GM10266 (cell line): ENCODE results near the gene OR10K2.

ENCODE experiments used
- DNase-seq: peaks from one replicate; pipeline ENCODE4 v3.0.0; 2012; ENCODE audit errors: extremely low spot score
- CTCF ChIP-seq: IDR thresholded peaks from 2 replicates; pipeline ENCODE4 v1.5.1; 2012; ENCODE audit warnings: mild to moderate bottlenecking, low read depth; ENCODE audit not compliant: control insufficient read depth, insufficient read depth; ENCODE audit errors: missing control alignments

OR10K2 gene

GRCh38 chr1:158426137-158426536, at the start of gene OR10K2:
TSS of gene OR10K2 (minus strand) at chr1:158426237. CDS start at chr1:158420866, 5,371 bp downstream.
- TF ChIP-seq CTCF: no peak
- DNase-seq: no peak

GRCh38 chr1:158471920-158472319, 45.9 kb upstream of the OR10K2 start, which contains the start of gene OR10R2:
TSS of gene OR10R2 (plus strand) at chr1:158472220. CDS start at chr1:158472326, 106 bp downstream.
- no peak for TF ChIP-seq CTCF
- no peak for DNase-seq

- no peak for TF ChIP-seq CTCF
- DNase-seq: no peak
Measured at GRCh38 chr1:158461534-158461933, 35.5 kb upstream of the OR10K2 start, which contains the start of gene OR10K1. TSS of gene OR10K1 (plus strand) at chr1:158461834. CDS start at chr1:158465562, 3,728 bp downstream.

- TF ChIP-seq CTCF: no peak
- no peak for DNase-seq
Measured at GRCh38 chr1:158458263-158458662, 32.2 kb upstream of the OR10K2 start.

- DNase-seq: no peak
- TF ChIP-seq CTCF: no peak
Measured at GRCh38 chr1:158457246-158457645, 31.2 kb upstream of the OR10K2 start.

GRCh38 chr1:158454537-158454936, 28.5 kb upstream of the OR10K2 start:
- TF ChIP-seq CTCF: no peak

GRCh38 chr1:158445376-158445775, 19.3 kb upstream of the OR10K2 start:
- no peak for DNase-seq
- no peak for TF ChIP-seq CTCF

More at GRCh38 chr1:158454537-158454936, 28.5 kb upstream of the OR10K2 start:
- no peak for DNase-seq
